HEK293 (cell line): Measurements from ENCODE around the gene EPB41L2.

Experiments used
- CTCF ChIA-PET: fragments of 350-600 bp; formaldehyde crosslinking; extraction: SDS; loops from one replicate; lab custom pipeline; 2021; ENCODE audit warnings: antibody characterized with exemption; lab: Yijun Ruan, JAX
- POLR2A ChIA-PET: fragments of 300-600 bp; formaldehyde crosslinking; extraction: SDS; loops from one replicate; lab custom pipeline; 2020; ENCODE audit warnings: antibody characterized with exemption, inconsistent platforms; lab: Yijun Ruan, JAX
- H3K27ac ChIP-seq: fragments of 200-500 bp; sonication (Bioruptor generic); 2 replicates; pipeline ENCODE4 v1.5.1; 2014; ENCODE audit warnings: low read depth, low read length, control low read depth, inconsistent platforms; ENCODE audit errors: extremely low read depth
- H3K36me3 ChIP-seq, 2 experiments: fragments of 200-500 bp in 1 of 2; sonication (Bioruptor generic) in 1 of 2; 1 replicate in 1 of 2; 2 replicates in 1 of 2; pipeline ENCODE4 v1.5.1; 2014 to 2017; ENCODE audit warnings: inconsistent platforms in 2 of 2, low read length in 2 of 2; ENCODE audit not compliant: control insufficient read depth in 2 of 2, insufficient read depth in 1 of 2
- H3K4me1 ChIP-seq: fragments of 200-500 bp; sonication (Bioruptor generic); 2 replicates; pipeline ENCODE4 v1.5.1; 2014; ENCODE audit warnings: mild to moderate bottlenecking, low read length, inconsistent platforms; ENCODE audit not compliant: control insufficient read depth, insufficient read depth
- H3K4me3 ChIP-seq: 2 replicates; pipeline ENCODE4 v1.5.1; 2011; ENCODE audit warnings: low read depth, mild to moderate bottlenecking, control low read depth, low read length, moderate library complexity
- H3K9me3 ChIP-seq: fragments of 200-500 bp; sonication (Bioruptor generic); 2 replicates; pipeline ENCODE4 v1.5.1; 2014; ENCODE audit warnings: low read depth, low read length, inconsistent platforms; ENCODE audit not compliant: control insufficient read depth, insufficient read depth
- EGR2 ChIP-seq: fragments of 450-650 bp; formaldehyde crosslinking; IDR thresholded peaks from 2 replicates; pipeline ENCODE4 v1.5.1; 2016; ENCODE audit warnings: low read depth, missing biosample characterization, missing genetic modification characterization
- GFI1B ChIP-seq: fragments of 450-650 bp; formaldehyde crosslinking; IDR thresholded peaks from 2 replicates; pipeline ENCODE4 v1.5.1; 2016; ENCODE audit warnings: missing biosample characterization, missing genetic modification characterization
- GLIS1 ChIP-seq: fragments of 450-650 bp; formaldehyde crosslinking; IDR thresholded peaks from 2 replicates; pipeline ENCODE4 v1.5.1; 2016; ENCODE audit warnings: missing biosample characterization, missing genetic modification characterization
- HOXA7 ChIP-seq: sonication (generic); formaldehyde crosslinking; IDR thresholded peaks from 2 replicates; pipeline ENCODE4 v1.8.1; 2022; ENCODE audit warnings: missing genetic modification reagents, borderline replicate concordance
- IKZF3 ChIP-seq: fragments of 450-650 bp; IDR thresholded peaks from 2 replicates; pipeline ENCODE4 v1.5.0; 2018; ENCODE audit warnings: missing biosample characterization, mild to moderate bottlenecking, missing genetic modification characterization, moderate library complexity
- ZBTB1 ChIP-seq: fragments of 450-650 bp; formaldehyde crosslinking; IDR thresholded peaks from 2 replicates; pipeline ENCODE4 v1.5.1; 2016; ENCODE audit warnings: missing biosample characterization, missing genetic modification characterization
- ZBTB21 ChIP-seq: fragments of 450-650 bp; formaldehyde crosslinking; IDR thresholded peaks from 2 replicates; pipeline ENCODE4 v1.5.1; 2017; ENCODE audit warnings: missing biosample characterization, missing genetic modification characterization
- ZFP3 ChIP-seq: fragments of 450-650 bp; formaldehyde crosslinking; IDR thresholded peaks from 2 replicates; pipeline ENCODE4 v1.5.1; 2016; ENCODE audit warnings: low read depth, missing biosample characterization, missing genetic modification characterization
- ZFP41 ChIP-seq: fragments of 450-650 bp; formaldehyde crosslinking; IDR thresholded peaks from 2 replicates; pipeline ENCODE4 v1.5.1; 2016; ENCODE audit warnings: missing biosample characterization, missing genetic modification characterization, borderline replicate concordance
- ZNF121 ChIP-seq: fragments of 450-650 bp; formaldehyde crosslinking; IDR thresholded peaks from 2 replicates; pipeline ENCODE4 v1.5.1; 2016; ENCODE audit warnings: missing biosample characterization, missing genetic modification characterization
- ZNF133 ChIP-seq: fragments of 450-650 bp; formaldehyde crosslinking; IDR thresholded peaks from 2 replicates; pipeline ENCODE4 v1.5.1; 2016; ENCODE audit warnings: missing biosample characterization, missing genetic modification characterization
- ZNF248 ChIP-seq: fragments of 450-650 bp; formaldehyde crosslinking; IDR thresholded peaks from 2 replicates; pipeline ENCODE4 v1.5.1; 2017; ENCODE audit warnings: missing biosample characterization, missing genetic modification characterization
- ZNF324 ChIP-seq: fragments of 450-650 bp; formaldehyde crosslinking; IDR thresholded peaks from 2 replicates; pipeline ENCODE4 v1.5.1; 2016; ENCODE audit warnings: missing biosample characterization, missing genetic modification characterization
- ZNF341 ChIP-seq: fragments of 450-650 bp; formaldehyde crosslinking; IDR thresholded peaks from 2 replicates; pipeline ENCODE4; 2016; ENCODE audit warnings: low read depth, missing biosample characterization, missing genetic modification characterization
- ZNF366 ChIP-seq: fragments of 450-650 bp; formaldehyde crosslinking; conservative IDR thresholded peaks from 2 replicates; pipeline ENCODE4 v1.5.1; 2016; ENCODE audit warnings: missing biosample characterization, missing genetic modification characterization
- ZNF391 ChIP-seq: fragments of 450-650 bp; formaldehyde crosslinking; IDR thresholded peaks from 2 replicates; pipeline ENCODE4 v1.5.1; 2016; ENCODE audit warnings: low read depth, missing biosample characterization, missing genetic modification characterization, borderline replicate concordance
- ZNF510 ChIP-seq: fragments of 450-650 bp; formaldehyde crosslinking; IDR thresholded peaks from 2 replicates; pipeline ENCODE4 v1.5.1; 2018; ENCODE audit warnings: mild to moderate bottlenecking, missing genetic modification characterization, missing biosample characterization; ENCODE audit not compliant: insufficient replicate concordance
- ZNF600 ChIP-seq: fragments of 450-650 bp; formaldehyde crosslinking; IDR thresholded peaks from 2 replicates; pipeline ENCODE4 v1.5.1; 2016; ENCODE audit warnings: missing biosample characterization, missing genetic modification characterization
- ZNF701 ChIP-seq: fragments of 450-650 bp; formaldehyde crosslinking; IDR thresholded peaks from 2 replicates; pipeline ENCODE4 v1.5.1; 2016; ENCODE audit warnings: missing biosample characterization, missing genetic modification characterization
- ZNF768 ChIP-seq: fragments of 450-650 bp; formaldehyde crosslinking; IDR thresholded peaks from 2 replicates; pipeline ENCODE4 v1.5.1; 2018; ENCODE audit warnings: missing biosample characterization, mild to moderate bottlenecking, missing genetic modification characterization
- ZNF830 ChIP-seq: fragments of 450-650 bp; IDR thresholded peaks from 2 replicates; pipeline ENCODE4 v1.5.0; 2018; ENCODE audit warnings: missing biosample characterization, missing genetic modification characterization, low read depth, mild to moderate bottlenecking, moderate library complexity
- TF ChIP-seq, protein P1 (sequence below): fragments of 450-650 bp; formaldehyde crosslinking; IDR thresholded peaks from 2 replicates; pipeline ENCODE4 v1.5.1; 2016; ENCODE audit warnings: missing biosample characterization, missing genetic modification characterization, borderline replicate concordance
- TF ChIP-seq, protein P2 (sequence below): fragments of 450-650 bp; formaldehyde crosslinking; IDR thresholded peaks from 2 replicates; pipeline ENCODE4 v1.5.0; 2017; ENCODE audit warnings: missing biosample characterization, missing genetic modification characterization, borderline replicate concordance
- TF ChIP-seq, protein P3 (sequence below): IDR thresholded peaks from 2 replicates; pipeline ENCODE4 v1.6.1; 2011; ENCODE audit warnings: mild to moderate bottlenecking, low read depth, low read length, borderline replicate concordance

EPB41L2 gene

DNA sequence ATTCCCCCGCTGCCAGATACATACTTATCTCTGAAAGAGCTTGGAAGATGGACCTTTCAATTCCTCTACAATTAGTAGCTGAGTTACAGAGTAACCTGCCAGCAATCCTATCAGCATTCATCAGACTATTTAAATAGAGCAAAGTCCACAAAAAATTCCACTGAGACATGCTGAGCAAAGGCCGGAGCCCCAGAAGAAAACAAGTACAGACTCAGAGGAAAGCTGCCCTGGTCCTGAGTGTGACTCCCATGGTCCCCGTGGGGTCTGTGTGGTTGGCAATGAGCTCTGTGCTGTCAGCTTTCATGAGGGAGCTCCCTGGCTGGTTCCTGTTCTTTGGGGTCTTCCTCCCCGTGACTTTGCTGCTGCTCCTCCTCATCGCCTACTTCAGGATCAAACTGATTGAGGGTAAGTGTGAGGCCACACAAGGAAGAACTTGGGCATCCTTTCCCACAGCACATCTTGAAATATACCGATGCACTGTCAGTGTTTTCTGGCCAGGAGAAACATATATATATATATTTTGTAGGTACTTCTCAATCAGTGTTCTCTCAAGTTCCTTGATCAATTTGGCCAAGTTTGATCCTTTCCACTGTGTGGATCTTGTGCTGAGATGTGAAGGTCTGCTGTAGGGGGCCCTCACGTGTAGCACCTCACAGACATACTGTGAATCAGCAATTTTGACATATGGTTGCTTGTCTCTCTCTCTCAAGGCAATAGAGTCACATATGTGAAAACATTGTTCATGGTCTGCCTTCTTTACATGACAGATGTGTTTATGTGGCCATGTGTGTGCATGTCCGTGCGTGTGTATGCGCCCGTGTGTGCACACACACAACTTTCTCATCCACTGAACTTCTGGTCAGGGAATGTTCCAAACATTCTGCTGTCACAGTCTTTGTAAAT lies 235.5 kb downstream of the EPB41L2 start, which contains the start of gene SMLR1 (continued):
- TF ChIP-seq, protein P1, sequence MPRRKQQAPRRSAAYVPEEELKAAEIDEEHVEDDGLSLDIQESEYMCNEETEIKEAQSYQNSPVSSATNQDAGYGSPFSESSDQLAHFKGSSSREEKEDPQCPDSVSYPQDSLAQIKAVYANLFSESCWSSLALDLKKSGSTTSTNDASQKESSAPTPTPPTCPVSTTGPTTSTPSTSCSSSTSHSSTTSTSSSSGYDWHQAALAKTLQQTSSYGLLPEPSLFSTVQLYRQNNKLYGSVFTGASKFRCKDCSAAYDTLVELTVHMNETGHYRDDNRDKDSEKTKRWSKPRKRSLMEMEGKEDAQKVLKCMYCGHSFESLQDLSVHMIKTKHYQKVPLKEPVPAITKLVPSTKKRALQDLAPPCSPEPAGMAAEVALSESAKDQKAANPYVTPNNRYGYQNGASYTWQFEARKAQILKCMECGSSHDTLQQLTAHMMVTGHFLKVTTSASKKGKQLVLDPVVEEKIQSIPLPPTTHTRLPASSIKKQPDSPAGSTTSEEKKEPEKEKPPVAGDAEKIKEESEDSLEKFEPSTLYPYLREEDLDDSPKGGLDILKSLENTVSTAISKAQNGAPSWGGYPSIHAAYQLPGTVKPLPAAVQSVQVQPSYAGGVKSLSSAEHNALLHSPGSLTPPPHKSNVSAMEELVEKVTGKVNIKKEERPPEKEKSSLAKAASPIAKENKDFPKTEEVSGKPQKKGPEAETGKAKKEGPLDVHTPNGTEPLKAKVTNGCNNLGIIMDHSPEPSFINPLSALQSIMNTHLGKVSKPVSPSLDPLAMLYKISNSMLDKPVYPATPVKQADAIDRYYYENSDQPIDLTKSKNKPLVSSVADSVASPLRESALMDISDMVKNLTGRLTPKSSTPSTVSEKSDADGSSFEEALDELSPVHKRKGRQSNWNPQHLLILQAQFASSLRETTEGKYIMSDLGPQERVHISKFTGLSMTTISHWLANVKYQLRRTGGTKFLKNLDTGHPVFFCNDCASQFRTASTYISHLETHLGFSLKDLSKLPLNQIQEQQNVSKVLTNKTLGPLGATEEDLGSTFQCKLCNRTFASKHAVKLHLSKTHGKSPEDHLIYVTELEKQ: no peak
- TF ChIP-seq EGR2: no peak
- no peak for TF ChIP-seq ZFP3 (tag by site-specific recombination)
- TF ChIP-seq ZBTB1 (tag by site-specific recombination): no peak
- no peak for TF ChIP-seq ZFP41 (tag by site-specific recombination)
- TF ChIP-seq ZNF248 (tag by site-specific recombination): no peak

DNA sequence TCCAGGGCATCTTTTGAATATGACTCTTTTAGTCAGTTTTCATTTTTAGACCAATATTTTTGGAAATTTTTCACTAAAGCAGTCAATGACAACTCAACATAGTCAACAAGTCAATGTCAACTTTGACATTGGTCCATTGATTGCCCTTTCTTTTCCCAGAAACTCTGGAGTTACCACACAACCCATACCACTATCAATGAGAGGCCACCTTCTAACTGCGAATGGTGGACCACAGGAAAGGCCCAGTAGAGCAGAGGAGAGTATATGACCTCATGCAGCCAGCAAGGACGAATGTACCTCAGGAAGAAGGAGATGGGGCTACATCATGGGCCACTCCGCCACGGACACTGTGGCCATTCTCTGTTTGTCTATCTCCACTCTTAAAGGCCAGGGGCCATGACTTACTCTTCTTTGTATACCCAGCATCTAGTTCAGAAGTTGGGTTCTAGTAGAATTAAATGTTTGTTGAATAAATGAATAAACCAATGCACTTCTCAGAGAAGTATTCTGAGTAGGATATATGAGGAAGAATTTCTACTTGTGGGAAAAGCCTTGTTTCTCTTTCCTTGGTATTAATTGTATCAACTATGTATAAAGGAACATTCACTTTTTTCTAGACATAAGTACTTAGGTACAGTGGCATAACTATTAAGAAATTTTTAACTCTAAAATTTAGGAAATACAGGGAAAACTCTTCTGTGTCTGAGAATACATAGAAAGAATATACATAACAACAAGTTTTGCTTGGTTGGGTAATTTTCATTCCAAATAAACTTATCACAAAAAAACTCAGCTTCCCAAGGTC lies 236.4 kb downstream of the EPB41L2 start:
- TF ChIP-seq ZNF341 (tag by site-specific recombination) (no peak), ZNF701 (tag by site-specific recombination) (no peak), ZNF600 (no peak), ZNF133 (tag by site-specific recombination) (no peak), GLIS1 (no peak), ZNF121 (no peak), ZNF324 (tag by site-specific recombination) (no peak), ZNF768 (no peak), ZNF366 (tag by site-specific recombination) (no peak)
- H3K4me3 ChIP-seq: no peak overlapping the region
- CTCF ChIA-PET: no interaction called here
- no peaks in the 10 kb centered on the region for H3K4me1 ChIP-seq
- no peaks in the 10 kb centered on the region; the same call in 1 of the 2 replicates for H3K9me3 ChIP-seq
- H3K36me3 ChIP-seq: no peaks in the 10 kb centered on the region
- POLR2A ChIA-PET: no interaction called here
- no peak overlapping the region for H3K27ac ChIP-seq

DNA sequence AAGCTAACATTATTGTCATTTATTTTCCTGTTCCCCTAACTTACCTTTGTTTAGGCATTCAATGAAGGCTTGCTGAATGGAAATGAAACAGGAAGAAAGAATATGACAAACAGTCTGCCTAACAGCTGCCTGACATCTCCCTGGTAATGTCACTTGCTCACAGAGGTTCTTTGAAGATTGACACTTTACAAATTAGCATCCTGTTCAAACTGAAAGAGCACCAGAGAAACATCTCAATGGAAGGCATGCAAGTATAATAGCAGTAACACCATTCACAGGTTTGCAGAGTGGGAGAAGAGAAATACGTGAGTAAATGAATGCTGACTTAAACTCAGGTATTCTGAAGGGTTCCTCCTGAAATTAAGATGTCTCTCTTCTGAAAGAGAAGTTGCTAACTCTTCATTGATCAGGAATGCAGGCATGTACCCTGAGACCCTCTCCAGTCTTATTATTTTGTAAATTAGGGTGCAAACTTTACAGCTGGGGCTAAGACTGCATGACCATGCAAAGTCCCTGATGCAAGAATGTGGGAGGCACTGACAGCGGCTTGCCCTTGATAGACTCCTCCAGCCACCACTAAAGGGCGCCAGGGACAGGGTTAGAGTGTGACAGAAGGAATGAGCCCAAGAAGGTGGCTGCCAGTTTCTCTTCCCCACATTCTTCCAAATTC lies 237.1 kb downstream of the EPB41L2 start:
- Histone ChIP-seq H3K36me3 (no peaks in the 10 kb centered on the region), H3K9me3 (no peaks in the 10 kb centered on the region; the same call in 1 of the 2 replicates), H3K27ac (no peak overlapping the region), H3K4me3 (no peak overlapping the region), H3K4me1 (no peaks in the 10 kb centered on the region)
- CTCF ChIA-PET: interaction anchor here (0.6 kb wide), 1 partner anchor 779 kb away, joined by 3 read pairs; no protein-coding TSS in a partner anchor
- POLR2A ChIA-PET: no interaction called here
- no peak for TF ChIP-seq ZBTB21 (tag by site-specific recombination)
- no peak for TF ChIP-seq ZNF830 (tag by site-specific recombination)
- TF ChIP-seq, protein P2, sequence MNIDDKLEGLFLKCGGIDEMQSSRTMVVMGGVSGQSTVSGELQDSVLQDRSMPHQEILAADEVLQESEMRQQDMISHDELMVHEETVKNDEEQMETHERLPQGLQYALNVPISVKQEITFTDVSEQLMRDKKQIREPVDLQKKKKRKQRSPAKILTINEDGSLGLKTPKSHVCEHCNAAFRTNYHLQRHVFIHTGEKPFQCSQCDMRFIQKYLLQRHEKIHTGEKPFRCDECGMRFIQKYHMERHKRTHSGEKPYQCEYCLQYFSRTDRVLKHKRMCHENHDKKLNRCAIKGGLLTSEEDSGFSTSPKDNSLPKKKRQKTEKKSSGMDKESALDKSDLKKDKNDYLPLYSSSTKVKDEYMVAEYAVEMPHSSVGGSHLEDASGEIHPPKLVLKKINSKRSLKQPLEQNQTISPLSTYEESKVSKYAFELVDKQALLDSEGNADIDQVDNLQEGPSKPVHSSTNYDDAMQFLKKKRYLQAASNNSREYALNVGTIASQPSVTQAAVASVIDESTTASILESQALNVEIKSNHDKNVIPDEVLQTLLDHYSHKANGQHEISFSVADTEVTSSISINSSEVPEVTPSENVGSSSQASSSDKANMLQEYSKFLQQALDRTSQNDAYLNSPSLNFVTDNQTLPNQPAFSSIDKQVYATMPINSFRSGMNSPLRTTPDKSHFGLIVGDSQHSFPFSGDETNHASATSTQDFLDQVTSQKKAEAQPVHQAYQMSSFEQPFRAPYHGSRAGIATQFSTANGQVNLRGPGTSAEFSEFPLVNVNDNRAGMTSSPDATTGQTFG: no peak
- TF ChIP-seq, protein P3, sequence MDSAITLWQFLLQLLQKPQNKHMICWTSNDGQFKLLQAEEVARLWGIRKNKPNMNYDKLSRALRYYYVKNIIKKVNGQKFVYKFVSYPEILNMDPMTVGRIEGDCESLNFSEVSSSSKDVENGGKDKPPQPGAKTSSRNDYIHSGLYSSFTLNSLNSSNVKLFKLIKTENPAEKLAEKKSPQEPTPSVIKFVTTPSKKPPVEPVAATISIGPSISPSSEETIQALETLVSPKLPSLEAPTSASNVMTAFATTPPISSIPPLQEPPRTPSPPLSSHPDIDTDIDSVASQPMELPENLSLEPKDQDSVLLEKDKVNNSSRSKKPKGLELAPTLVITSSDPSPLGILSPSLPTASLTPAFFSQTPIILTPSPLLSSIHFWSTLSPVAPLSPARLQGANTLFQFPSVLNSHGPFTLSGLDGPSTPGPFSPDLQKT: no peak
- no peak for TF ChIP-seq ZNF391
- no peak for TF ChIP-seq ZNF510
- no peak for TF ChIP-seq GFI1B (tag by site-specific recombination)
- no peak for TF ChIP-seq HOXA7 (CRISPR knock-in tag)
- TF ChIP-seq IKZF3 (tag by site-specific recombination): no peak
